GM12878 (cell line): ENCODE measurements around the gene SLC16A10. TPM values are rescaled to one million over a fixed set of nuclear protein-coding genes. Genes with fewer than 3 reads are reported as not detected.

Experiments
- ATAC-seq: fragments of 200-7000 bp; cut with Tn5 transposase; 3 replicates; pipeline ENCODE4 v1.9.1; 2020; ENCODE audit warnings: mild to moderate bottlenecking, moderate library complexity
- BruUV-seq: library from RNA; stranded (reverse); fragments of 400-500 nt; replicated peaks from 2 replicates; lab custom pipeline; 2021; lab: Mats Ljungman, UMichigan
- CTCF ChIA-PET: fragments of 300-600 bp; sonication (Branson Sonifier 250); formaldehyde crosslinking; extraction: SDS; loops from one replicate; lab custom pipeline; 2021; ENCODE audit warnings: inconsistent platforms; lab: Yijun Ruan, JAX
- POLR2A ChIA-PET: fragments of 350-600 bp; formaldehyde crosslinking; extraction: SDS; loops from one replicate; lab custom pipeline; 2021; ENCODE audit warnings: inconsistent platforms; lab: Charles Lee
- RAD21 ChIA-PET: fragments of 300-600 bp; sonication (Branson Sonifier 250); formaldehyde crosslinking; loops from one replicate; lab custom pipeline; 2023; ENCODE audit warnings: antibody characterized with exemption; ENCODE audit not compliant: unreplicated experiment; lab: Charles Lee
- SMC1A ChIA-PET: fragments of 300-600 bp; sonication (Branson Sonifier 250); formaldehyde crosslinking; loops from one replicate; lab custom pipeline; 2023; ENCODE audit not compliant: unreplicated experiment, uncharacterized antibody; lab: Charles Lee
- DNase-seq: peaks from one replicate; pipeline ENCODE4 v3.0.0-alpha.2; 2011; ENCODE audit warnings: low read depth, low spot score
- FAIRE-seq: peaks from 3 replicates; lab custom pipeline; 2011; peaks lifted over from hg19 to GRCh38; lab: Jason Lieb, UNC
- H2AFZ ChIP-seq: 2 replicates; pipeline ENCODE4 v1.6.0; 2011; ENCODE audit warnings: low read depth, low read length, control low read depth; ENCODE audit not compliant: control insufficient read depth
- H3K27ac ChIP-seq: 2 replicates; pipeline ENCODE4 v1.5.1; 2011; ENCODE audit warnings: control low read depth; ENCODE audit not compliant: control insufficient read depth, insufficient read depth
- H3K27me3 ChIP-seq, 2 experiments: replicated peaks in 1 of 2; 2 replicates each; pipeline versions ENCODE4 v1.6.0 to v1.6.1; 2011; ENCODE audit warnings: low read length in 1 of 2; ENCODE audit not compliant: control insufficient read depth in 2 of 2, insufficient read depth in 2 of 2
- H3K36me3 ChIP-seq, 2 experiments: 2 replicates each; pipeline ENCODE4 v1.5.1; 2011; ENCODE audit warnings: low read length in 1 of 2; ENCODE audit not compliant: control insufficient read depth in 2 of 2, insufficient read depth in 2 of 2
- H3K4me1 ChIP-seq: 2 replicates; pipeline ENCODE4 v1.6.1; 2011; ENCODE audit warnings: mild to moderate bottlenecking, low read length, moderate library complexity, mixed read lengths; ENCODE audit not compliant: control insufficient read depth, insufficient read depth
- H3K4me2 ChIP-seq: 2 replicates; pipeline ENCODE4 v1.6.0; 2011; ENCODE audit warnings: control low read depth; ENCODE audit not compliant: control insufficient read depth, insufficient read depth
- H3K4me3 ChIP-seq: fragments of 200-600 bp; sonication (generic); 2 replicates; pipeline ENCODE4 v1.5.1; 2016
- H3K79me2 ChIP-seq: 2 replicates; pipeline ENCODE4 v1.6.0; 2011; ENCODE audit warnings: low read length; ENCODE audit not compliant: control insufficient read depth, insufficient read depth
- H3K9ac ChIP-seq: 2 replicates; pipeline ENCODE4 v1.8.0; 2011; ENCODE audit warnings: low read length, control low read depth, mixed read lengths; ENCODE audit not compliant: control insufficient read depth, insufficient read depth
- H3K9me3 ChIP-seq: replicated peaks from 3 replicates; pipeline ENCODE4 v1.5.1; 2011; ENCODE audit warnings: mild to moderate bottlenecking, low read length; ENCODE audit not compliant: control insufficient read depth, insufficient read depth
- H4K20me1 ChIP-seq: 2 replicates; pipeline ENCODE4 v1.6.0; 2011; ENCODE audit not compliant: control insufficient read depth, insufficient read depth
- ATF3 ChIP-seq: IDR thresholded peaks from 2 replicates; pipeline ENCODE4 v1.6.1; 2011; ENCODE audit warnings: low read depth, mild to moderate bottlenecking, low read length, moderate library complexity, borderline replicate concordance; ENCODE audit errors: extremely low read depth
- CHD2 ChIP-seq: IDR thresholded peaks from 2 replicates; pipeline ENCODE4 v1.6.1; 2011; ENCODE audit warnings: low read depth, low read length, improper control_type of control experiment, borderline replicate concordance
- CREM ChIP-seq: IDR thresholded peaks from 2 replicates; pipeline ENCODE4 v1.6.1; 2014; ENCODE audit warnings: antibody characterized with exemption, low read depth
- CUX1 ChIP-seq: IDR thresholded peaks from 2 replicates; pipeline ENCODE4 v1.6.1; 2012; ENCODE audit warnings: improper control_type of control experiment, low read depth, low read length; ENCODE audit not compliant: insufficient replicate concordance
- HDAC6 ChIP-seq: fragments of 200-600 bp; sonication (generic); IDR thresholded peaks from one replicate; pipeline ENCODE4 v1.8.0; 2017; ENCODE audit warnings: antibody characterized with exemption; ENCODE audit not compliant: unreplicated experiment
- IKZF1 ChIP-seq: fragments of 450-650 bp; conservative IDR thresholded peaks from 2 replicates; pipeline ENCODE4 v1.6.1; 2017; ENCODE audit warnings: antibody characterized with exemption, mild to moderate bottlenecking
- LARP7 ChIP-seq: fragments of 450-650 bp; IDR thresholded peaks from 2 replicates; pipeline ENCODE4 v1.6.1; 2017; ENCODE audit warnings: mild to moderate bottlenecking
- MXI1 ChIP-seq: fragments of 150-350 bp; IDR thresholded peaks from 2 replicates; pipeline ENCODE4 v1.6.1; 2011; ENCODE audit warnings: low read depth, mild to moderate bottlenecking, inconsistent platforms, low read length, improper control_type of control experiment
- MYC ChIP-seq: IDR thresholded peaks from 2 replicates; pipeline ENCODE4 v1.6.1; 2011; ENCODE audit warnings: mild to moderate bottlenecking, low read length, moderate library complexity, inconsistent platforms; ENCODE audit not compliant: insufficient read depth, insufficient replicate concordance, insufficient read length, severe bottlenecking
- NFYB ChIP-seq: IDR thresholded peaks from 2 replicates; pipeline ENCODE4 v1.6.1; 2011; ENCODE audit warnings: low read depth, mild to moderate bottlenecking, low read length, improper control_type of control experiment, moderate library complexity; ENCODE audit not compliant: insufficient read depth
- TARDBP ChIP-seq: IDR thresholded peaks from 2 replicates; pipeline ENCODE4 v1.6.1; 2016; ENCODE audit warnings: borderline replicate concordance
- TCF12 ChIP-seq: IDR thresholded peaks from 2 replicates; pipeline ENCODE4 v1.6.1; 2011; ENCODE audit warnings: low read depth, mild to moderate bottlenecking, low read length
- ZNF592 ChIP-seq: fragments of 450-650 bp; IDR thresholded peaks from 2 replicates; pipeline ENCODE4 v1.6.1; 2017; ENCODE audit warnings: mild to moderate bottlenecking, moderate library complexity
- whole genome bisulfite sequencing: methylation state at CpG from one replicate; pipeline ENCODE4 v1.1.6; 2016; ENCODE audit warnings: low lambda C conversion rate; ENCODE audit not compliant: insufficient replicate concordance, insufficient coverage; ENCODE audit errors: missing lambda C conversion rate; 5-methylcytosine and 5-hydroxymethylcytosine counted together
- in situ Hi-C: fragments of 300-500 bp; cut with MboI; formaldehyde crosslinking; loops from 9 replicates; pipeline ENCODE4 v1.14.3; 2018; ENCODE audit warnings: mixed read lengths
- intact Hi-C: fragments of 100-400 bp; cut with micrococcal nuclease; formaldehyde crosslinking; loops from one replicate; pipeline ENCODE4 v1.14.2; 2022; ENCODE audit not compliant: unreplicated experiment
- polyA plus RNA-seq, 11 experiments: library from polyadenylated mRNA; depleted of rRNA in 4 of 11; unstranded in 6 of 11; stranded (reverse) in 5 of 11; fragments of >200 nt; fragmentation: Nextera tagmentation in 4 of 11; fragmentation: Illumina TruSeq in 1 of 11; extraction: Ambion mirVana in 4 of 11; extraction: Trizol in 1 of 11; gene quantifications; 1 replicate in 1 of 11; 2 replicates in 10 of 11; pipeline versions ENCODE4 v1.2.1 to v1.2.3, GENCODE V29; 2011 to 2016; ENCODE audit warnings: inconsistent platforms in 2 of 11, missing spikeins in 2 of 11, low read depth in 1 of 11
- total RNA-seq, 4 experiments: library from RNA; depleted of rRNA in 3 of 4; stranded (reverse); fragments of >200 nt in 3 of 4; fragmentation: Illumina TruSeq in 1 of 4; extraction: Trizol in 1 of 4; gene quantifications; 2 replicates each; pipeline versions ENCODE4 v1.2.1 to v1.2.3, GENCODE V29; 2013 to 2021

The SLC16A10 gene
- total and polyA plus RNA-seq, 10 of the 15 experiments (the other 5 are each of a cell fraction or from before 2014, with no cell fraction given): 2.3 to 19.0 (median 8.0) TPM

GRCh38 chr6:111173946-111174345, 86.6 kb downstream of the SLC16A10 start:
- Histone ChIP-seq H3K4me1 (peaks cover 23% of the 10 kb centered on the region), H3K9me3 (no peaks in the 10 kb centered on the region)
- no peak for FAIRE-seq
- no peak for TF ChIP-seq CHD2
- TF ChIP-seq TARDBP: no peak
- TF ChIP-seq MXI1: no peak
- TF ChIP-seq MYC: no peak
- TF ChIP-seq IKZF1: no peak
- no peak for TF ChIP-seq NFYB
- TF ChIP-seq CUX1: no peak
- TF ChIP-seq TCF12: no peak
- TF ChIP-seq HDAC6: no peak
- TF ChIP-seq LARP7: no peak
- no peak for TF ChIP-seq ATF3
- no peak for TF ChIP-seq CREM
- TF ChIP-seq ZNF592: no peak
- TF ChIP-seq, all 136 proteins: peak for 0
- 41% methylated on average over 3 of the region's 3 CpGs for WGBS
- no peak overlapping the region for H3K27ac ChIP-seq
- BruUV-seq: no TSS peak
- H2AFZ ChIP-seq: no peak overlapping the region
- ChIA-PET POLR2A (no interaction called here), SMC1A (interaction anchor here (1.0 to 3.0 kb wide), 5 partner anchors 10 to 116 kb away, joined by 3 to 10 read pairs (median 5); no protein-coding TSS in a partner anchor), RAD21 (no interaction called here), CTCF (interaction anchor here (1.5 kb wide), 1 partner anchor 16 kb away, joined by 3 read pairs; no protein-coding TSS in a partner anchor)
- H4K20me1 ChIP-seq: no peaks in the 10 kb centered on the region
- H3K4me3 ChIP-seq: no peak overlapping the region
- in situ Hi-C loops (no loop called here), intact Hi-C loops (no loop called here)
- ATAC-seq: no peak
- H3K36me3 ChIP-seq: no peaks in the 10 kb centered on the region
- no peak overlapping the region for H3K9ac ChIP-seq
- H3K4me2 ChIP-seq: no peak overlapping the region
- no peaks in the 10 kb centered on the region for H3K79me2 ChIP-seq
- no peaks in the 10 kb centered on the region for H3K27me3 ChIP-seq
- DNase-seq: no peak
